Epithelial cell of esophagus (primary cell): ENCODE data around the gene TMEM178B.

ENCODE experiments used
- DNase-seq: peaks from one replicate; pipeline ENCODE4 v3.0.0; 2010; ENCODE audit warnings: low read depth
- H3K4me3 ChIP-seq: 2 replicates; pipeline ENCODE4 v1.5.1; 2011; ENCODE audit warnings: mild to moderate bottlenecking, low read length, control low read depth
- CTCF ChIP-seq: IDR thresholded peaks from 2 replicates; pipeline ENCODE4 v1.5.1; 2011; ENCODE audit warnings: low read depth, mild to moderate bottlenecking, low read length, control low read depth, inconsistent platforms; ENCODE audit not compliant: insufficient read depth; ENCODE audit errors: missing control alignments

Gene TMEM178B

GRCh38 chr7:141313896-141314295 is 240.0 kb downstream of the TMEM178B start:
- no peak for TF ChIP-seq CTCF
- DNase-seq: no peak
- no peak overlapping the region for H3K4me3 ChIP-seq

GRCh38 chr7:141317033-141317585 is 243.2 kb downstream of the TMEM178B start:
- TF ChIP-seq CTCF: no peak
- no peak overlapping the region for H3K4me3 ChIP-seq
- DNase-seq: no peak

DNA sequence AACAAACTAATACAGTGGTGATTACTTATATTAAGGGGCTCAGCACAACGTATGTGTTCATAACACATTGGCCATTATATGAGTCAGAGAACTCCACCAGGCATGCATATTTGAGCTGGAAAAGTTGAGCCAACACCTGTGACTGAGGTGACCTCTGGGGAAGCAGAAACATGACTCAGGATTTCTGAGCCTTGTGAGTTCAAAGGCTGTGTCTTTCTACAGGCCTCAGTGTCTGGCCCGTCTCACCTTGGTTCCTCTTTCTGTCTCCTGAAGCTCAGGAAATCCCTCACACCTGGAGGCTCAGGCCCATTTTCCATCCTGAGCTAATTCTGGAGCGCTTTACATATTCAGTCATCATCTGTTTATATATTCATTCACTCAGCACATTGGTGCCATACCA is 246.4 kb downstream of the TMEM178B start:
- no peak overlapping the region for H3K4me3 ChIP-seq
- DNase-seq: no peak
- no peak for TF ChIP-seq CTCF

DNA sequence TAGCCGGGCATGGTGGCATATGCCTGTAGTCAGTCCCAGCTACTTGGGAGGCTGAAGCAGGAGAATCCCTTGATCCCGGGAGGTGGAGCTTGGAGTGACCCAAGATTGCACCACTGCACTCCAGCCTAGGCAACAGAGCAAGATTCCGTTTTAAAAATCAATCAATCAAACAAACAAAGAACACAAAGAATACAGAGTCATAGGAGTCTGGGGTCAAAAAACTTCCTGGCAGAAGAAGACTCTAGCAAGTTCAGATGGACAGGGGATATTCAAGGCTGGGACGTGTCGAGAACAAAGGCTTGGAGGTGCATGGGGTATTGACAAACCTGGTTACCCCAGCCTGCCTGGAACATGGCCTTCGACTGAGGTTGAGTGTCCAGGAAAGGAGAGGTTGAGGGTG is 248.5 kb downstream of the TMEM178B start:
- no peak for DNase-seq
- no peak for TF ChIP-seq CTCF
- no peak overlapping the region for H3K4me3 ChIP-seq

DNA sequence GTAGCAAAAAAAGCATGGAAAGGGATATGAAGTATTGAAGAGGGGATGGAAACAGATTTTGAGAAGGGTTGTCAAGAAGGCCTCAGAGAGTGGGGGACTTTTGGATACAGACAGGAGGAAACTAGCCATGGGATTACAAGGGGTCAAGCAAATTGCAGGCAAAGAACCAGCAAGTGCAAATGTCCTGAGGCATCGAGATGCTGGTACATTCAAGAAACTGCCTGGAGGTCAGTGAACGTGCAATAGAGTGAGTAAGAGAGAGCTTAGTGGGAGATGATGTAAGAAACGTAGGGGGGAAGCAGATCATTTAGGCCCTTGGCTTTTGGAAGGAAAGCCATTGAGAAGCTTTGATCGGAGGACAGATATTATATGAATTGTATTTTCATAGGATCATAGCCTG is 250.0 kb downstream of the TMEM178B start:
- no peak overlapping the region for H3K4me3 ChIP-seq
- DNase-seq: no peak

DNA sequence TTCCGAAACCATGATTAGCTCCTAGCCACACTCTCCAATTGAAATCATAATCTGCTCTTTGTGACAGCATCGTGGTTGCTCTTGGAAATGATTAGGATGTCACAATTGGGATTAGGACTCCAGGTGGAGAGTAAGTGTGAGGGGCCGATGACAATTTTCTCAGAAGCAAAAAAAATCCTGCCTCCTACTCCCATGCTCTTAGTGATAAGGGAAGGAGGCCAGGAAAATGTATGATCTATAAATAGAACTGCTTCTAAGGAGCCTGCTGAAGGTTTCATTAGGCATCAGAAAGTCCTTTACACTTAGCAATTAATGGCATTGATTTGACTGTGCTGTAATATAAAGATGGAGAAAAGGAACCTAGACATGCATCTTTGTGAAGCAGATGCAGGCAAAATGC is 251.0 kb downstream of the TMEM178B start:
- TF ChIP-seq CTCF: no peak
- no peak for DNase-seq
- no peak overlapping the region for H3K4me3 ChIP-seq

More for the DNA sequence above, 250.0 kb downstream of the TMEM178B start:
- TF ChIP-seq CTCF: no peak

DNA sequence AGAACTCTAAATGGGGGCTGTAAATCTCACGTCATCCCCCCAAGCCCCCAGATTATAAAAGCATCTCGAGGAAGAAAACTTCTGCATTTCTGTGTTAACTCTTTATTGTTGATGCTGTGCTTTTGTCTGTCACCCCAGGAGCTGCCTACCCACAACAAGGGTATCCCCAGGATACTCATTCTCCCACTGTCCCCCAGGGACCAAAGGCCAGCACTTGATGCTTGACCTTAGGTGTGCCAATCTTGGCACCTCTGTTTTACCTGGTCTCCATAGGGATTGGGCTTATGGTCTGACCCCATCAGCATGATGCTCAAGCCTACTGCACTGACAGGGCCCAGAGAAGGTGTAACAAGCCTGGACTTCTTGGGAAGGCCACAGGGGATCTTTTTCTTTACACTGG is 251.4 kb downstream of the TMEM178B start:
- no peak overlapping the region for H3K4me3 ChIP-seq
- no peak for TF ChIP-seq CTCF
- DNase-seq: no peak
